ENCODE results near the gene NDUFA7. TPM values are rescaled to one million over a fixed set of nuclear protein-coding genes. Genes with fewer than 3 reads are reported as not detected.
"Not testable (repeated sequence)": the region's sequence is repeated elsewhere in the genome, so short reads cannot be mapped to it uniquely, and the experiment has no call there.

Gene NDUFA7
- polyA plus RNA-seq, 4 donors: 75.5 to 160 (median 137) TPM

- FAIRE-seq: no peak
- peaks cover 0 to 6% (median 0%) of the 10 kb centered on the region in 3 donors for H3K27me3 ChIP-seq (ENCODE audit: control insufficient read depth in 3 of 3, insufficient read depth in 3 of 3, low read length in 3 of 3)
Measured at GRCh38 chr19:8321986-8322637, 937 bp upstream of the NDUFA7 start.

GRCh38 chr19:8320564-8321066 lies 560 bp downstream of the NDUFA7 start:
- peak; percentile 21 to 67 for DNase-seq

More at GRCh38 chr19:8321986-8322637, 937 bp upstream of the NDUFA7 start:
- peaks cover 5 to 18% (median 10%) of the 10 kb centered on the region in 3 donors for H3K4me1 ChIP-seq (ENCODE audit: control insufficient read depth in 3 of 3, insufficient read depth in 2 of 3, low read depth in 1 of 3, low read length in 2 of 3)
- peaks cover 0 to 36% (median 2%) of the 10 kb centered on the region in 3 donors for H3K36me3 ChIP-seq (ENCODE audit: control insufficient read depth in 3 of 3, insufficient read depth in 2 of 3, low read depth in 1 of 3, low read length in 3 of 3)
- WGBS, 3 donors: 4 to 14% (median 6%) methylated on average over 27 to 30 of the region's 30 CpGs
- DNase-seq: no peak
- peak overlapping the region; percentile 41 to 89 (median 68) for H3K27ac ChIP-seq (ENCODE audit: low read depth in 1 of 3, low read length in 2 of 3)
- H3K4me3 ChIP-seq (ENCODE audit: low read depth in 1 of 3, low read length in 3 of 3): peak overlapping the region; percentile 86 to 100 (median 95)
- H3K9me3 ChIP-seq (ENCODE audit: control insufficient read depth in 2 of 2, insufficient read depth in 1 of 2, low read depth in 1 of 2, low read length in 1 of 2): peaks cover 0 to 3% of the 10 kb centered on the region in 2 donors

GRCh38 chr19:8319807-8320520 lies 1.2 kb downstream of the NDUFA7 start:
- H3K4me3 ChIP-seq (ENCODE audit: low read depth in 1 of 3, low read length in 3 of 3): peak overlapping the region in 2 of 3 donors; percentile 95 to 100
- H3K36me3 ChIP-seq (ENCODE audit: control insufficient read depth in 3 of 3, insufficient read depth in 2 of 3, low read depth in 1 of 3, low read length in 3 of 3): peaks cover 0 to 56% (median 8%) of the 10 kb centered on the region in 3 donors
- no peaks in the 10 kb centered on the region for H3K9me3 ChIP-seq (ENCODE audit: control insufficient read depth in 2 of 2, insufficient read depth in 1 of 2, low read depth in 1 of 2, low read length in 1 of 2)
- FAIRE-seq: no peak
- no peaks in the 10 kb centered on the region for H3K27me3 ChIP-seq (ENCODE audit: control insufficient read depth in 3 of 3, insufficient read depth in 3 of 3, low read length in 3 of 3)
- DNase-seq: no peak
- H3K4me1 ChIP-seq (ENCODE audit: control insufficient read depth in 3 of 3, insufficient read depth in 2 of 3, low read depth in 1 of 3, low read length in 2 of 3): peaks cover 5 to 18% (median 10%) of the 10 kb centered on the region in 3 donors
- 80 to 84% (median 82%) methylated on average over 19 of the region's 19 CpGs for WGBS, 3 donors
- peak overlapping the region; percentile 87 to 96 (median 89) for H3K27ac ChIP-seq (ENCODE audit: low read depth in 1 of 3, low read length in 2 of 3)

More at GRCh38 chr19:8320564-8321066, 560 bp downstream of the NDUFA7 start:
- 1% methylated on average over 16 of the region's 16 CpGs for WGBS, 3 donors
- no peak for FAIRE-seq
- Histone ChIP-seq H3K9me3 (ENCODE audit: control insufficient read depth in 2 of 2, insufficient read depth in 1 of 2, low read depth in 1 of 2, low read length in 1 of 2) (no peaks in the 10 kb centered on the region), H3K27me3 (ENCODE audit: control insufficient read depth in 3 of 3, insufficient read depth in 3 of 3, low read length in 3 of 3) (no peaks in the 10 kb centered on the region), H3K4me3 (ENCODE audit: low read depth in 1 of 3, low read length in 3 of 3) (peak overlapping the region; percentile 73 to 100 (median 95)), H3K27ac (ENCODE audit: low read depth in 1 of 3, low read length in 2 of 3) (peak overlapping the region; percentile 87 to 96 (median 89)), H3K36me3 (ENCODE audit: control insufficient read depth in 3 of 3, insufficient read depth in 2 of 3, low read depth in 1 of 3, low read length in 3 of 3) (peaks cover 0 to 50% (median 2%) of the 10 kb centered on the region in 3 donors), H3K4me1 (ENCODE audit: control insufficient read depth in 3 of 3, insufficient read depth in 2 of 3, low read depth in 1 of 3, low read length in 2 of 3) (peaks cover 5 to 18% (median 10%) of the 10 kb centered on the region in 3 donors)

- H3K27me3 ChIP-seq (ENCODE audit: control insufficient read depth in 3 of 3, insufficient read depth in 3 of 3, low read length in 3 of 3); H3K27ac ChIP-seq (ENCODE audit: low read depth in 1 of 3, low read length in 2 of 3); DNase-seq; FAIRE-seq; H3K4me3 ChIP-seq (ENCODE audit: low read depth in 1 of 3, low read length in 3 of 3); H3K9me3 ChIP-seq (ENCODE audit: control insufficient read depth in 2 of 2, insufficient read depth in 1 of 2, low read depth in 1 of 2, low read length in 1 of 2): not testable (repeated sequence)
- whole genome bisulfite sequencing, 3 donors: 74 to 78% (median 77%) methylated on average over 9 of the region's 9 CpGs
- H3K36me3 ChIP-seq (ENCODE audit: control insufficient read depth in 3 of 3, insufficient read depth in 2 of 3, low read depth in 1 of 3, low read length in 3 of 3): peaks cover 0 to 56% (median 8%) of the 10 kb centered on the region in 3 donors
- H3K4me1 ChIP-seq (ENCODE audit: control insufficient read depth in 3 of 3, insufficient read depth in 2 of 3, low read depth in 1 of 3, low read length in 2 of 3): peaks cover 5 to 18% (median 10%) of the 10 kb centered on the region in 3 donors
Measured at GRCh38 chr19:8318835-8319234, 2.3 kb downstream of the NDUFA7 start.

- no peak overlapping the region for H3K27ac ChIP-seq (ENCODE audit: low read depth in 1 of 3, low read length in 2 of 3)
- DNase-seq (no peak), FAIRE-seq (no peak)
- peaks cover 0 to 8% (median 5%) of the 10 kb centered on the region in 3 donors for H3K4me1 ChIP-seq (ENCODE audit: control insufficient read depth in 3 of 3, insufficient read depth in 2 of 3, low read depth in 1 of 3, low read length in 2 of 3)
- H3K9me3 ChIP-seq (ENCODE audit: control insufficient read depth in 2 of 2, insufficient read depth in 1 of 2, low read depth in 1 of 2, low read length in 1 of 2): no peaks in the 10 kb centered on the region
- H3K4me3 ChIP-seq (ENCODE audit: low read depth in 1 of 3, low read length in 3 of 3): no peak overlapping the region
- H3K36me3 ChIP-seq (ENCODE audit: control insufficient read depth in 3 of 3, insufficient read depth in 2 of 3, low read depth in 1 of 3, low read length in 3 of 3): peaks cover 0 to 63% (median 6%) of the 10 kb centered on the region in 3 donors
- 83 to 93% (median 90%) methylated on average over 13 to 14 of the region's 14 CpGs for WGBS, 3 donors
- no peaks in the 10 kb centered on the region for H3K27me3 ChIP-seq (ENCODE audit: control insufficient read depth in 3 of 3, insufficient read depth in 3 of 3, low read length in 3 of 3)
Measured at GRCh38 chr19:8316351-8317125, 4.6 kb downstream of the NDUFA7 start.

GRCh38 chr19:8314981-8315640 lies 6.1 kb downstream of the NDUFA7 start:
- not testable (repeated sequence) for DNase-seq; H3K4me1 ChIP-seq (ENCODE audit: control insufficient read depth in 3 of 3, insufficient read depth in 2 of 3, low read depth in 1 of 3, low read length in 2 of 3); H3K27me3 ChIP-seq (ENCODE audit: control insufficient read depth in 3 of 3, insufficient read depth in 3 of 3, low read length in 3 of 3); FAIRE-seq; H3K4me3 ChIP-seq (ENCODE audit: low read depth in 1 of 3, low read length in 3 of 3); H3K9me3 ChIP-seq (ENCODE audit: control insufficient read depth in 2 of 2, insufficient read depth in 1 of 2, low read depth in 1 of 2, low read length in 1 of 2); H3K27ac ChIP-seq (ENCODE audit: low read depth in 1 of 3, low read length in 2 of 3)
- H3K36me3 ChIP-seq (ENCODE audit: control insufficient read depth in 3 of 3, insufficient read depth in 2 of 3, low read depth in 1 of 3, low read length in 3 of 3): peaks cover 0 to 76% (median 6%) of the 10 kb centered on the region in 3 donors
- 88 to 93% (median 90%) methylated on average over 11 of the region's 11 CpGs for WGBS, 3 donors

GRCh38 chr19:8311461-8312260 lies 9.5 kb downstream of the NDUFA7 start:
- no peaks in the 10 kb centered on the region for H3K9me3 ChIP-seq (ENCODE audit: control insufficient read depth in 2 of 2, insufficient read depth in 1 of 2, low read depth in 1 of 2, low read length in 1 of 2)
- WGBS, 3 donors: 67 to 77% (median 71%) methylated on average over 15 to 16 of the region's 16 CpGs
- H3K27ac ChIP-seq (ENCODE audit: low read depth in 1 of 3, low read length in 2 of 3): no peak overlapping the region
- DNase-seq (peak in 1 of 2 donors; percentile 22), FAIRE-seq (no peak)
- no peak overlapping the region for H3K4me3 ChIP-seq (ENCODE audit: low read depth in 1 of 3, low read length in 3 of 3)
- H3K4me1 ChIP-seq (ENCODE audit: control insufficient read depth in 3 of 3, insufficient read depth in 2 of 3, low read depth in 1 of 3, low read length in 2 of 3): peaks cover 2 to 13% (median 4%) of the 10 kb centered on the region in 3 donors
- H3K27me3 ChIP-seq (ENCODE audit: control insufficient read depth in 3 of 3, insufficient read depth in 3 of 3, low read length in 3 of 3): no peaks in the 10 kb centered on the region
- H3K36me3 ChIP-seq (ENCODE audit: control insufficient read depth in 3 of 3, insufficient read depth in 2 of 3, low read depth in 1 of 3, low read length in 3 of 3): peaks cover 0 to 76% (median 6%) of the 10 kb centered on the region in 3 donors

All from small intestine (tissue), 7 donors.